ENCODE measurements around the gene KIF26B. TPM values are rescaled to one million over a fixed set of nuclear protein-coding genes. Genes with fewer than 3 reads are reported as not detected.
"Not testable (repeated sequence)": the region's sequence is repeated elsewhere in the genome, so short reads cannot be mapped to it uniquely, and the experiment has no call there.

KIF26B gene
- total RNA-seq, 1 donor from 2014 or later: 1.0 TPM

- no peak for DNase-seq
Observed at GRCh38 chr1:245325922-245326795, 171.4 kb downstream of the KIF26B start.

- DNase-seq: no peak
Observed at GRCh38 chr1:245327360-245327759, 172.6 kb downstream of the KIF26B start.

GRCh38 chr1:245327842-245328241 lies 173.1 kb downstream of the KIF26B start:
- DNase-seq: no peak

GRCh38 chr1:245330951-245331350 lies 176.2 kb downstream of the KIF26B start:
- DNase-seq: no peak

GRCh38 chr1:245332085-245332484 lies 177.3 kb downstream of the KIF26B start:
- no peak for DNase-seq

- DNase-seq: no peak
Observed at GRCh38 chr1:245332513-245332912, 177.7 kb downstream of the KIF26B start.

GRCh38 chr1:245334235-245334634 lies 179.4 kb downstream of the KIF26B start:
- DNase-seq: no peak

- DNase-seq: no peak
Observed at GRCh38 chr1:245334827-245335490, 180.2 kb downstream of the KIF26B start.

- not testable (repeated sequence) for DNase-seq
Observed at GRCh38 chr1:245335684-245336083, 180.9 kb downstream of the KIF26B start.

- no peak for DNase-seq
Observed at GRCh38 chr1:245336149-245336983, 181.6 kb downstream of the KIF26B start.

GRCh38 chr1:245336984-245337355 lies 182.2 kb downstream of the KIF26B start:
- not testable (repeated sequence) for DNase-seq

- no peak for DNase-seq
Observed at GRCh38 chr1:245337829-245338484, 183.2 kb downstream of the KIF26B start.

GRCh38 chr1:245338485-245338877 lies 183.7 kb downstream of the KIF26B start:
- DNase-seq: no peak

- DNase-seq: no peak
Observed at GRCh38 chr1:245341743-245342142, 187.0 kb downstream of the KIF26B start.

- DNase-seq: no peak
Observed at GRCh38 chr1:245345191-245345884, 190.6 kb downstream of the KIF26B start.

- DNase-seq: no peak
Observed at GRCh38 chr1:245348626-245349025, 193.8 kb downstream of the KIF26B start.

- no peak for DNase-seq
Observed at GRCh38 chr1:245353411-245353810, 198.6 kb downstream of the KIF26B start.

- no peak for DNase-seq
Observed at GRCh38 chr1:245353915-245354775, 199.4 kb downstream of the KIF26B start.

GRCh38 chr1:245355851-245356630 lies 201.3 kb downstream of the KIF26B start:
- DNase-seq: not testable (repeated sequence)
